ENCODE results near the gene ASTN1.

The ASTN1 gene

DNA sequence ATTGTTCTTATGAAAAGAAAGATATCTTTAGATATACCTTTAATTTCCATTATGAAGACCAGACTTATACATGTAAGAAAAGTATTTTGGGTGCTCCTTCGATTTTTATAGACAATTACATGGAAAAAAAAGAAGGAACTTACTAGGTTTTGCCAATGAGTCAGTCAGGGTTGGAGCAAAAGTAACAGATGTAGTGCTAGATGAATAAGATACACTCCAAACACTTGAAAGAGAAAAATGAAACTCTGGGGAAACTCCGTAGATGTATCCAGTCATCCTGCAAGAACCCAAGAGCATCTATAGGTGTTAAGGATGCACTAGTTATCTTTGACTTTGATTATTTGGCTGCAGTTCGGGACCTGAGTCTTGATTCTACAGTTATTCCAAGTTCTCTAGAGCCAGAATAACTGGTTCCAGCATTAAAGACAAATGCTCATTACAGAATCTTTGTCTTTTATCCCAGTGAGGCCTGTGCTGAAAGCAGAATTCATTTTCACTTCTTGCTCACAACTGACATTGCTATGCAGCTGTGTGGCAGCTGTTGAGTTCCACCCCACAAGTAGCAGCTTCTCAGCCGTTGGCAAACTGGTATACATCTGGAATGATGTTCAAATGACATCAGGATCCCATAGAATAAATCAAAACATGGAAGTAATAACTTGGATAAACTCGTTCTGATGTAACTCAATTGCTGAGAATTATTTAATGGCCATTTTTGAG, 326.1 kb downstream of the ASTN1 start:
- Histone ChIP-seq H3K27ac (ENCODE audit: low read depth, low read length) (no peak overlapping the region), H2AFZ (ENCODE audit: low read length, unreplicated experiment) (no peak overlapping the region), H3K79me2 (ENCODE audit: control insufficient read depth, insufficient read depth, low read length, unreplicated experiment) (no peaks in the 10 kb centered on the region), H3K27me3 (ENCODE audit: insufficient read depth, low read length) (no peaks in the 10 kb centered on the region), H3K36me3 (ENCODE audit: insufficient read depth, low read length) (no peaks in the 10 kb centered on the region), H3K4me1 (ENCODE audit: control insufficient read depth, insufficient read depth, low read length, unreplicated experiment) (no peaks in the 10 kb centered on the region), H3K4me3 (ENCODE audit: low read depth, low read length) (no peak overlapping the region)

DNA sequence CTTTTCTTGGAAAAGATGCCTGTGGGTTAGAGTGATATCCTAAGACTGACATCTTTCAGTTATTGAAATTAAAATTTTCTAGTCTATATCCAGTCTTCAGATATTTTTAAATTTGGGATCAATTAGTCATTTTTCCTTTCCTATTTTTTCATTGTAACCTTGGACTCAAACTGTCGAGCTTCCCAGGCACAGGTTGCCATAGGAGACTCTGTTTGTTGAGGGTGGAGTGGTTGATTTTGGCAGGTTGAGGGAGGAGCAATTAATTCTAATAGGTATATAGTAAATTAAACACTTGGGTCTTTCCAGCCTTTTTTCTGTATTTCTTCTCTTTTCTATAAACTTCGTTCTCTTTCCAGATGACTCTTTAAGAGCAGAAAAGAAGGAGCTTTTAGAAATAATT, 326.8 kb downstream of the ASTN1 start:
- Histone ChIP-seq H3K27me3 (ENCODE audit: insufficient read depth, low read length) (no peaks in the 10 kb centered on the region), H3K4me1 (ENCODE audit: control insufficient read depth, insufficient read depth, low read length, unreplicated experiment) (no peaks in the 10 kb centered on the region), H3K27ac (ENCODE audit: low read depth, low read length) (no peak overlapping the region), H3K79me2 (ENCODE audit: control insufficient read depth, insufficient read depth, low read length, unreplicated experiment) (no peaks in the 10 kb centered on the region), H3K36me3 (ENCODE audit: insufficient read depth, low read length) (no peaks in the 10 kb centered on the region), H2AFZ (ENCODE audit: low read length, unreplicated experiment) (no peak overlapping the region), H3K4me3 (ENCODE audit: low read depth, low read length) (no peak overlapping the region)

DNA sequence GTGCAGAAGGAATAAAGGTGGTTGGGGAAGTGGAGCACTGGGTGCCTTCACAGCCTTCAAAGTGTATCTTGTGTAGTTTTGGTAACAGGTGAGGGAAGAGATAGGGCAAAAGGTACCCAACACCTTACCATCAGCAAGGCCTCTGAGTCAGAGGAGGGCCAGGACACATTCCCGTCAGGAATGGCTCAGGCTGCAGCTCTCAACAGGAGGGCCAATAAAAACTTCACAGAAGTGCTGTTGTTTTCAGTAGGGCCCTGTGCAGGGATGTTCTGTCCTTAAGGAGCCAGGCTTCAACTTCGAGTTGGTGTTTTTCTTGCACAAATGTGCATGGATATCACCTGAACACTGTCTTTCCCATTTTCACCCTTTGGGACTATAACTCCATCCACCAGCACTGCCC, 333.4 kb downstream of the ASTN1 start:
- H3K27me3 ChIP-seq (ENCODE audit: insufficient read depth, low read length): no peaks in the 10 kb centered on the region
- H3K4me1 ChIP-seq (ENCODE audit: control insufficient read depth, insufficient read depth, low read length, unreplicated experiment): no peaks in the 10 kb centered on the region
- H3K4me3 ChIP-seq (ENCODE audit: low read depth, low read length): no peak overlapping the region
- no peaks in the 10 kb centered on the region for H3K79me2 ChIP-seq (ENCODE audit: control insufficient read depth, insufficient read depth, low read length, unreplicated experiment)
- no peak overlapping the region for H3K27ac ChIP-seq (ENCODE audit: low read depth, low read length)
- H2AFZ ChIP-seq (ENCODE audit: low read length, unreplicated experiment): no peak overlapping the region
- H3K36me3 ChIP-seq (ENCODE audit: insufficient read depth, low read length): no peaks in the 10 kb centered on the region

DNA sequence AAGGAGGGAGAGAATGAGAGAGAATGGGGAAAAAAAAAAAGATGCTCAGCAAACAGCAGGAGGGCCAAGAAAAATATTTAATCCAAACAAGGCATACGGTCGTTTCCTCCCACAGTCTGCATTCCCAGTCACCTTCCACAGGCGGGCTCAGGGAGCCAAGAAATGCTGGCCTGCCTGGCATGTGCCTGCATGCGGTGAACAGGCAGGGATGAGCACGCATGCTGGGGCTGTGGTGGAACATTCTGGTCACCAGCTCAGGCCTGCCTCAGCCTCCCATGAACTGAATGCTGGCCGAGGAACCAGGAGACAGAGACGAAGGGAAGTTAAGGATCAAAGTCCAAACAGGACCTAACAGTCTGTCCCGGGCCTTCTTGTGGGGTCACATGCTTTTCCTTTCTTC, 335.3 kb downstream of the ASTN1 start:
- no peaks in the 10 kb centered on the region for H3K79me2 ChIP-seq (ENCODE audit: control insufficient read depth, insufficient read depth, low read length, unreplicated experiment)
- no peaks in the 10 kb centered on the region for H3K36me3 ChIP-seq (ENCODE audit: insufficient read depth, low read length)
- H3K4me1 ChIP-seq (ENCODE audit: control insufficient read depth, insufficient read depth, low read length, unreplicated experiment): no peaks in the 10 kb centered on the region
- no peaks in the 10 kb centered on the region for H3K27me3 ChIP-seq (ENCODE audit: insufficient read depth, low read length)
- no peak overlapping the region for H2AFZ ChIP-seq (ENCODE audit: low read length, unreplicated experiment)
- H3K4me3 ChIP-seq (ENCODE audit: low read depth, low read length): no peak overlapping the region
- H3K27ac ChIP-seq (ENCODE audit: low read depth, low read length): no peak overlapping the region

DNA sequence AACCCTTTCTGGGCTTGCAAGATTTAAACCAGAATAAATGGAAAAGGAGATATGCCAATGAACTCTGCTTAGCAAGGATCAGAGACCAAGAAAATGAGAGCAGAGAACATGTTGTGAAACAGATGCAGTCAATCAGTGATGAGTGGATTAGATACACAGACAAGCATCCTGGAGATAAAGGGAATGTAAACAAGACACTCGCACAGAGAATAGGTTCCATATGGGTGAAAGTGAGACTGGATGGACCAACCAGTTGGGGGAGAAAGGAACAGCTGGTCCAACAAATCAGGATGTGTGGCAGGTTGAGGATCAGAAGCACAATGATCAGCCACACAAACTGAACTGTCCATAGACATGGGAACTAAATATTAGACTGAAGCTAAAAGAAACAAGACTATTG, 338.2 kb downstream of the ASTN1 start:
- H3K4me3 ChIP-seq (ENCODE audit: low read depth, low read length): no peak overlapping the region
- no peak overlapping the region for H2AFZ ChIP-seq (ENCODE audit: low read length, unreplicated experiment)
- no peaks in the 10 kb centered on the region for H3K4me1 ChIP-seq (ENCODE audit: control insufficient read depth, insufficient read depth, low read length, unreplicated experiment)
- H3K36me3 ChIP-seq (ENCODE audit: insufficient read depth, low read length): no peaks in the 10 kb centered on the region
- H3K79me2 ChIP-seq (ENCODE audit: control insufficient read depth, insufficient read depth, low read length, unreplicated experiment): no peaks in the 10 kb centered on the region
- no peaks in the 10 kb centered on the region for H3K27me3 ChIP-seq (ENCODE audit: insufficient read depth, low read length)
- H3K27ac ChIP-seq (ENCODE audit: low read depth, low read length): no peak overlapping the region

DNA sequence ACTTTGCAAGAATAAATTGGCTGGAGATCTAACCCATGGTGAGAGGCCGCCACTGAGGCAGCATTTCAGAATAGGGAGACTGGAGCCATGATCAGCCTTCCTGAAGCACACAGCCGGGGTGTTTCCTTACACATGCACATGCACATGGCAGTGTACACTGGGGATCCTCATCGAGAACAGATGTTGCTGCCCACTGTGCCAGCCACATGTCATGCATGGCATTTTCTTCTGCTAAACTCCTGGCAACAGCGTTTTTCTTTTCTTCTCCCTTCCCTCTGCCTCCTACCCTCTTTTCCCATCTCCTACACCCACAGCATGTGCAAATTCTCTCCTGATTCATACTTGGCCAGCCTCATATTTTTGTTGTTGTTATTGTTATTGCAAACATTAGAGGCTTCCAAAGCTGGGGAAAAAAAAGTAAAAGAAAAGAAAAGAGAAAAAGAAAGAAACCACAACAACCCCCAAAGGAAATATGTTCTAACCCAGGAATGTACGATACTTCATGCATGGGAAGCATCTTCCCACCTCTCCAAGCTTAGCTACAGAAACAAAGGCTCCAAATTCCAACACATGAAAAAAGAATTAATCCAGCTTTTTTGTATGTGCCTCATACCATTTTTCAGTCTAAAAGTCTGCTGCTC, 344.0 kb downstream of the ASTN1 start:
- H3K36me3 ChIP-seq (ENCODE audit: insufficient read depth, low read length): no peaks in the 10 kb centered on the region
- no peak overlapping the region for H2AFZ ChIP-seq (ENCODE audit: low read length, unreplicated experiment)
- no peaks in the 10 kb centered on the region for H3K27me3 ChIP-seq (ENCODE audit: insufficient read depth, low read length)
- H3K79me2 ChIP-seq (ENCODE audit: control insufficient read depth, insufficient read depth, low read length, unreplicated experiment): no peaks in the 10 kb centered on the region
- H3K4me3 ChIP-seq (ENCODE audit: low read depth, low read length): no peak overlapping the region
- no peaks in the 10 kb centered on the region for H3K4me1 ChIP-seq (ENCODE audit: control insufficient read depth, insufficient read depth, low read length, unreplicated experiment)
- no peak overlapping the region for H3K27ac ChIP-seq (ENCODE audit: low read depth, low read length)

DNA sequence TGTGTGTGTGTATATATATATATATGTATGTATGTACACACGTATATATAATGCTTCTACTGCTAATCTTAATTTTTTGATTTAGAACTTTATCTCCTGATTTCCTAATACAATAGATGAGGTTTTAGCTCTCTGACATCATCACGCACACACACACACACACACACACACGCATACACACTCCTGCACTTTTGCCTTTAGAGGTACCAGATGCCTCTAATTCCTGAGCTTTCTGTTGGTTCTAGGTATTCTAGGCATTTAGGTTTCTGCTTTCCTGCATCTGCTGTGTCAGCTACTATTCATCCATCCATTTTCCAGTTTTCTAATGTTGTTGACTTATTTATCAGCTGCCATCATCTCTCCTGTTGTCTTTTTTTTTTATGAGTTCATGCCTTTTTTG, 348.3 kb downstream of the ASTN1 start:
- Histone ChIP-seq H2AFZ (ENCODE audit: low read length, unreplicated experiment) (no peak overlapping the region), H3K27ac (ENCODE audit: low read depth, low read length) (no peak overlapping the region), H3K4me1 (ENCODE audit: control insufficient read depth, insufficient read depth, low read length, unreplicated experiment) (no peaks in the 10 kb centered on the region), H3K4me3 (ENCODE audit: low read depth, low read length) (no peak overlapping the region), H3K27me3 (ENCODE audit: insufficient read depth, low read length) (no peaks in the 10 kb centered on the region), H3K79me2 (ENCODE audit: control insufficient read depth, insufficient read depth, low read length, unreplicated experiment) (no peaks in the 10 kb centered on the region), H3K36me3 (ENCODE audit: insufficient read depth, low read length) (no peaks in the 10 kb centered on the region)

DNA sequence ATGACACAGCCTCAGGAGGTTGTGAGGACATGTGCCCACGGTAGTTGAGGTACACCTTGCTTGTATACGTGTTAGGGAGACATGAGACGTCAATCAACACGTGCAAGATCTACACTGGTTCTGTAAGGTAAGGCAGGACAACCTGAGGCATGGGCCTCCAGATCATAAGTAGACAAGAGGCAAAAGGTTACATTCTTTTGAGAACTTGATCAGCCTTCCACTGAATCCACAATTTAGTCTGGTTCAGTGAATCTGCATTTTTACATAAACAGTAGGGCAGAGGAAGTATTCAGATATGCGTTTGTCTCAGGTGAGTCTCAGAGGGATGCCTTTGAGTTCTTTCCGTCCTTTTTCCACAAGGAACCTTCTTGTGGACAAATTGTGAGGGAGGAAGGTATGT, 348.9 kb downstream of the ASTN1 start:
- H3K79me2 ChIP-seq (ENCODE audit: control insufficient read depth, insufficient read depth, low read length, unreplicated experiment): no peaks in the 10 kb centered on the region
- no peaks in the 10 kb centered on the region for H3K36me3 ChIP-seq (ENCODE audit: insufficient read depth, low read length)
- H3K4me1 ChIP-seq (ENCODE audit: control insufficient read depth, insufficient read depth, low read length, unreplicated experiment): no peaks in the 10 kb centered on the region
- H2AFZ ChIP-seq (ENCODE audit: low read length, unreplicated experiment): no peak overlapping the region
- H3K27me3 ChIP-seq (ENCODE audit: insufficient read depth, low read length): no peaks in the 10 kb centered on the region
- H3K27ac ChIP-seq (ENCODE audit: low read depth, low read length): no peak overlapping the region
- H3K4me3 ChIP-seq (ENCODE audit: low read depth, low read length): no peak overlapping the region

DNA sequence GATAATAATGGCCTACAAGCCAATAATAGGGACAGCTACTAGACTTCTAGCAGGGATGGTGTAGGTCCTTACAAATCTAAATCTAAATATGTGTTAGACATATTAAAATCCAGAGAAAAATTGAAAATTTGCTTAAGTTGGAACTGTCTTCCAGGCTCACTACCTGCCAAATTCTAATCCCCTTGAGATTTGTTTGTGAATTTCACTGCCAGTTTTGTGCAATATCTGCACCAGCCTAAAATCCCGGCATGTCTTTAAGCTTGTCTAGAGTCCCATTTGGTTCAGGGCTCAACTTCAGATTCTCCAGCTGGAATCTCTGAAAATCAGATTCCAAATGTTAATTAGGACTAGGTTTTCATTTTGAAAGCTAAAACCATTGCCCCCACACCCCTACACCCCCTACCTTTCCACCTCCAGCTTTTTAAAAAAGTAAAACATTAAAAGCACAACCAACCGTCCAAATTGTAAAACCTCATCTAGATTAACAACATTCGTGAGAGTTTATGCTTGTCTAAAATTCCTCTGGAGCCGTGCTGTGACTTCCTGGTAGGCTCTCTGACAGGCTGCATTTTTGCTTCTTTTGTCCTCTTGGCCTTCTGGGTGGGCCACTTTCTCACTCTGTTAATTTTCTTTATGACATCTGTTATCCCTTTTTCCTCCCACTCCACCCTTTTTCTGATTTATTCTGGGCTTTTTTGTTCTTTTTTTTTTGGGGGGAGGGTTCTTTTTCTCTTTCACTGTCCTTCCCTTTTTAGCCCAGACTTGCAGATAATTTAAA, 352.8 kb downstream of the ASTN1 start:
- H3K4me1 ChIP-seq (ENCODE audit: control insufficient read depth, insufficient read depth, low read length, unreplicated experiment): no peaks in the 10 kb centered on the region
- no peaks in the 10 kb centered on the region for H3K79me2 ChIP-seq (ENCODE audit: control insufficient read depth, insufficient read depth, low read length, unreplicated experiment)
- H2AFZ ChIP-seq (ENCODE audit: low read length, unreplicated experiment): no peak overlapping the region
- no peak overlapping the region for H3K4me3 ChIP-seq (ENCODE audit: low read depth, low read length)
- H3K27ac ChIP-seq (ENCODE audit: low read depth, low read length): no peak overlapping the region
- H3K27me3 ChIP-seq (ENCODE audit: insufficient read depth, low read length): no peaks in the 10 kb centered on the region
- no peaks in the 10 kb centered on the region for H3K36me3 ChIP-seq (ENCODE audit: insufficient read depth, low read length)

DNA sequence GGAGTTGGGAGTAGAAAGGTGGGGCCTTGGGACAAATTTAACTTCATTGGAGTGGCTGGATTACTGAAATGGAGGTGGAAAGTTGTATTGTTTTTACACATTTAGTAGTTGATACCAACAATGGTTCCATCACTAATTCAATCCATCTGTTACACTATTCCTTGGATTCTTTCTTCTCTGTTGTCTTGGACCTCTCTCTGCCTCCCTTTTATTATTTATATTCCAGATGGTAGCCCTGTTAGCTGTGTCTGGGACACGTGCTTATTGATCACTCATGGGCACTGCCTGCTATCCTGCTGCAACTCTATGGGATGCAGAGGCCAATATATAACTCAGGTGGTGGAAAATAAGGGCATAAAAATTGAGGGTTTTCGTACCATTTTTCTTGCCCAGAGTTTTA, 355.2 kb downstream of the ASTN1 start:
- Histone ChIP-seq H3K27ac (ENCODE audit: low read depth, low read length) (no peak overlapping the region), H2AFZ (ENCODE audit: low read length, unreplicated experiment) (no peak overlapping the region), H3K4me3 (ENCODE audit: low read depth, low read length) (no peak overlapping the region), H3K4me1 (ENCODE audit: control insufficient read depth, insufficient read depth, low read length, unreplicated experiment) (no peaks in the 10 kb centered on the region), H3K27me3 (ENCODE audit: insufficient read depth, low read length) (no peaks in the 10 kb centered on the region), H3K36me3 (ENCODE audit: insufficient read depth, low read length) (no peaks in the 10 kb centered on the region), H3K79me2 (ENCODE audit: control insufficient read depth, insufficient read depth, low read length, unreplicated experiment) (no peaks in the 10 kb centered on the region)

All from ACC112 (cell line).